Eye (tissue), 1 donor: ENCODE results near the gene EPS8L1.

Source experiments
- DNase-seq: peaks from one replicate; pipeline ENCODE4 v3.0.0-alpha.2; 2015

EPS8L1 gene

GRCh38 chr19:55117663-55118391, 42.2 kb downstream of the EPS8L1 start:
- peak; percentile 99 for DNase-seq

DNA sequence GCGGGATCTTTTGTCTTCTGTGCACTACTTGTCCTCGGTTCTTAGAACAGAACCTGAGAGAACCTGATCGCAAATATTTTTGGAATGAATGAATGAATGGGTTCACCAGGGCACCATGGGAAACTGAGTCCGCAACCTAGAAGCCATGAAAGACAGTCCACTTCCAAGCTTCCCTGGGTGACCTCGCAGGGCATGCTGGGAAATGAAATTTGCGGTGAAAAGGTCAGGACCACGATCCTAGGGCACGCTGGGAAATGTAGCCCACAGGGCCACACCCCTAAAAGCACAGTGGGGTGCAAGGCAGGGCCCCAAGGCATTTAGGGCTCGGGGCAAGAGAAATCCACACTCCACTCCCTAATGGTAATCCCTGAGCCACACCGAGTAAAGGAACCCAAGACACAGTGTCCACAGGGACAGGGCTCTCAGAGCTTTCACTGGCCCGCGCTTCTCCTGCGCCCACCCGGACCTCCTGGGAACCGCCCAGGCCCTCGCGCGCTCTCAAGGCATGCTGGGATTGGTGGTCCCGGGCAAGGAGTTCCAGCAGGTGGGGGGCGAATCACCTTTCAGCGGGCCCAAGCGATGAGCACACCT, 42.8 kb downstream of the EPS8L1 start:
- peak; percentile 95 for DNase-seq

DNA sequence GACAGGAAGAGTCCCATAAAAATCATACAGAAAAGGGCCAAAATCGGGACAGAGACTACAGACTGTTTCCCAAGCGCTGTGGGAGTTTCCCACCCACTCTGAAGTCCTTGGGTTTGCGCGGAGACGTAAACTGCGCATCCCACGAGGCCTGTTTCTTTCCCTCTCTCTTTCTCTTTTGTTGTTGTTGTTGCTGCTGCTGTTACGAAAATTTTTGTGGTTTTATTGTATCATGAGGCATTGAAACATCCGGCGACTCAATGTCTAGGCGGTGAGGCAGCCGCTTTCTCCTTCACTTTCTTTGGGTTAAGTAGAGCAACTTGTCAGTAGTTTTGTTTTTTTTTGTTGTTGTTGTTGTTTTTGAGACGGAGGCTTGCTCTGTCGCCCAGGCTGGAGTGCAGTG, 43.4 kb downstream of the EPS8L1 start:
- DNase-seq, result no peak

- no peak for DNase-seq
Observed at GRCh38 chr19:55131421-55131820, 55.8 kb downstream of the EPS8L1 start.

DNA sequence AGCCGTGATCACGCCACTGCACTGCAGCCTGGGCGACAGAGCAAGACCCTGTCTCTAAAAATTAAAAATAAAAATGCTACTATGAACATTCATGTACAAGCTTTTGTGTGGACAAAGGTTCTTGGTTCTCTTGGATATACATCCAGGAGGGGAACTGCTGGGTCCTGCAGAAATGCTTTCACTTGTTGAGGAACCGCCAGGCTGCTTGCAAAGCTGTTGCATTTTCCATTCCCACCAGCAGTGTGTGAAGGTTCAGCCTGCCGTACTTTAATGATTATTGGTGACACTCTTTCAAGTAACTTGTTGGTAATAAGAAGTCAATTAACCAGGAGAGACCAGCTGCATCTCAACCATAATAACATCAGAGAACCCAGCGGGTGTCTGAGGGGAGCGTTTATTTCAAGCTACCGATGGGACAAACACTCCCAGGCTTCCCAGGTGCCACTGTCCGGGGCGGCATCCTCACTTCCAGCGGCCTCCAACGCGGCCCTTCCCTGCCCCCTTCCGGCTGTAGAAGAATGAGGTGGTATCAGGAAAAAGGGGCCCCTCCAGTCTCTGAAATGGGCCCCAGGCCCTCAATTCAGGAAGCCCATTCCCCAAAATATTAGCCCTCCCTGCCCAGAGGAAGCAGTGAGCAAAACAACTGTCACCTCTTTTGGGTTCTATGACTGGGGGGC, 56.9 kb downstream of the EPS8L1 start:
- no peak for DNase-seq

GRCh38 chr19:55133639-55134444, 58.2 kb downstream of the EPS8L1 start:
- DNase-seq, result no peak

- no peak for DNase-seq
Observed at GRCh38 chr19:55134736-55135135, 59.1 kb downstream of the EPS8L1 start.

DNA sequence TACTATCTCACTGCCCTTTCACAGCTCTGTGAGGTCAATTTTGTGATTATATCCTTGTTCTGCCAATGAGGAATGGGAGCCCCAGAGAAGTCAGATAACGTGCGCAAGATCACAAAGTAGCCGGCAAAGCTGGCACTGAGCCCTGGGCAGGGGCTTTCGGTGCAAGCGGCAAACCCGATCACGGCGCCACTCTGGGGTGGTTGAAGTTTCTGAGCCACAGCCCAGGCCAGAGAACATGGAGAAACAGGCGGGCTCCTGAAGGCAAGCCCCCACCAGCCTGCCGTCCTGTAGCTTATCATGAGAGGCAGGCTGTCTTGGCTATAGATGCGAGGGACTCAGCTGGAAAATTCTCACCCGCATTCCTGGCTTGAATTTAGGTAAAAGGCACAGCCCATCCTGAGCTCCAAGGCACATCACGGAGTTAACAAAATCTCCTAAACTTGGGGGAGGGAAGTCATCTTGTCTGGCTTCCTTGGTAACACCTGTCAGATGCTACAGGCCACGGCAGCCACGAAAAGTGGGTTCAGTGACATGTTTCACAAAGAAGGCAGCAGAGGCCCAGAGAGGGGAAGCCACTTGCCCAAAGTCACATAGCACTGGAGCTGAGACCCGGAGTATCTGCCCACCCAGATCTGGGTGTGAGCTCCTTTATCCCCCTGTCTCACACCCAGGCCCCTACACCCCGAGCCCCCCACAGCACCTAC, 60.9 kb downstream of the EPS8L1 start:
- no peak for DNase-seq
